Smooth muscle cell (in vitro differentiated cells): Measurements from ENCODE around the gene TMEM94. TPM values are rescaled to one million over a fixed set of nuclear protein-coding genes. Genes with fewer than 3 reads are reported as not detected.

Experiments used
- DNase-seq: peaks from one replicate; lab custom pipeline; 2025; ENCODE audit not compliant: unreplicated experiment; lab: John Stamatoyannopoulos, UW
- H2AFZ ChIP-seq: fragments of 200-600 bp; sonication (generic); 2 replicates; pipeline ENCODE4 v1.6.0; 2016; ENCODE audit warnings: antibody characterized with exemption, low read depth, mild to moderate bottlenecking
- H3F3A ChIP-seq: fragments of 200-600 bp; sonication (generic); 2 replicates; pipeline ENCODE4 v1.6.0; 2017; ENCODE audit warnings: antibody characterized with exemption, low read depth
- H3K27ac ChIP-seq: fragments of 200-600 bp; sonication (generic); 2 replicates; pipeline ENCODE4 v1.5.1; 2016; ENCODE audit warnings: low read depth, mild to moderate bottlenecking
- H3K27me3 ChIP-seq: fragments of 200-600 bp; sonication (generic); 2 replicates; pipeline ENCODE4 v1.6.1; 2016; ENCODE audit warnings: low read depth, mild to moderate bottlenecking
- H3K36me3 ChIP-seq: fragments of 200-600 bp; sonication (generic); 2 replicates; pipeline ENCODE4 v1.5.1; 2016; ENCODE audit warnings: low read depth
- H3K4me1 ChIP-seq: fragments of 200-600 bp; sonication (generic); 2 replicates; pipeline ENCODE4 v1.5.1; 2016; ENCODE audit warnings: low read depth
- H3K4me2 ChIP-seq: fragments of 200-600 bp; sonication (generic); 2 replicates; pipeline ENCODE4 v1.6.0; 2016; ENCODE audit warnings: mild to moderate bottlenecking
- H3K4me3 ChIP-seq: fragments of 200-600 bp; sonication (generic); 2 replicates; pipeline ENCODE4 v1.5.1; 2016; ENCODE audit warnings: mild to moderate bottlenecking
- H3K79me2 ChIP-seq: fragments of 200-600 bp; sonication (generic); 2 replicates; pipeline ENCODE4 v1.6.0; 2016; ENCODE audit warnings: low read depth, mild to moderate bottlenecking
- H3K9ac ChIP-seq: fragments of 200-600 bp; sonication (generic); 2 replicates; pipeline ENCODE4 v1.6.0; 2016; ENCODE audit warnings: low read depth
- H3K9me3 ChIP-seq: fragments of 200-600 bp; sonication (generic); replicated peaks from 2 replicates; pipeline ENCODE4 v1.5.1; 2016; ENCODE audit warnings: low read depth
- H4K20me1 ChIP-seq: fragments of 200-600 bp; sonication (generic); 2 replicates; pipeline ENCODE4 v1.6.0; 2016; ENCODE audit warnings: low read depth
- CTCF ChIP-seq: fragments of 200-600 bp; sonication (generic); IDR thresholded peaks from 2 replicates; pipeline ENCODE4 v1.5.1; 2017; ENCODE audit warnings: borderline replicate concordance, mild to moderate bottlenecking, antibody characterized with exemption; ENCODE audit not compliant: insufficient read depth, poor library complexity, severe bottlenecking
- WGBS: methylation state at CpG from one replicate; pipeline ENCODE4 v1.1.7; 2016; ENCODE audit warnings: low lambda C conversion rate; 5-methylcytosine and 5-hydroxymethylcytosine counted together
- polyA plus RNA-seq: library from polyadenylated mRNA; unstranded; fragments of >200 nt; fragmentation: Nextera tagmentation; extraction: Ambion mirVana; gene quantifications from 2 replicates; pipeline ENCODE4 v1.2.1, GENCODE V29; 2016
- total RNA-seq: library from RNA; depleted of rRNA; stranded (reverse); fragments of >200 nt; gene quantifications from 2 replicates; pipeline ENCODE4 v1.2.3, GENCODE V29; 2014

TMEM94 gene
- total and polyA plus RNA-seq, 2 experiments from 2014 or later, result 26.3 to 35.9 TPM

DNA sequence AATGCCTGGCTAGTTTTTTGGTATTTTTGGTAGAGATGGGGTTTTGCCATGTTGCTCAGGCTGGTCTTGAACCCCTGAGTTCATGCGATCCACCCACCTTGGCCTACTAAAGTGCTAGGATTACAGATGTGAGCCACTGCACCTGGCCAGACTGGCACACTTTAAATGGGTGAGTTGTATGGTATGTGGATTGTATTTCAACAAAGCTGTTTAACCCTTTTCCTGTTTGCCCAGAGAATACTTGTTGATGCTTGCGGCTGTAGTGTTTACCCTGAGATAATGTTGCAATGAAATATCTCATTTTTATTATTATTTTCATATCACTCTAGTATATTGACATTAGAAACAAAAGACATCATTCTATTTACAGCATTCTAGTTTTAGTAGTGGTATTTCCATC is 17.1 kb upstream of the TMEM94 start:
- 98% methylated on average over 2 of the region's 2 CpGs for WGBS
- H3F3A ChIP-seq, result no peaks in the 10 kb centered on the region
- H3K9me3 ChIP-seq, result no peaks in the 10 kb centered on the region
- H3K27me3 ChIP-seq, result no peaks in the 10 kb centered on the region
- no peak for TF ChIP-seq CTCF
- DNase-seq, result no peak
- H3K79me2 ChIP-seq, result no peaks in the 10 kb centered on the region
- no peaks in the 10 kb centered on the region for H4K20me1 ChIP-seq
- H3K4me2 ChIP-seq, result no peak overlapping the region
- no peak overlapping the region for H3K27ac ChIP-seq
- H3K4me3 ChIP-seq, result no peak overlapping the region
- no peak overlapping the region for H2AFZ ChIP-seq
- no peaks in the 10 kb centered on the region for H3K4me1 ChIP-seq
- no peak overlapping the region for H3K9ac ChIP-seq
- H3K36me3 ChIP-seq, result no peaks in the 10 kb centered on the region

GRCh38 chr17:75440738-75441448 is 15.5 kb upstream of the TMEM94 start:
- H3K4me2 ChIP-seq, result no peak overlapping the region
- no peaks in the 10 kb centered on the region for H3K79me2 ChIP-seq
- H3K27me3 ChIP-seq, result no peaks in the 10 kb centered on the region
- no peak overlapping the region for H3K9ac ChIP-seq
- no peak for DNase-seq
- no peak overlapping the region for H3K4me3 ChIP-seq
- no peaks in the 10 kb centered on the region for H3K36me3 ChIP-seq
- TF ChIP-seq CTCF, result no peak
- no peaks in the 10 kb centered on the region for H3K9me3 ChIP-seq
- H4K20me1 ChIP-seq, result no peaks in the 10 kb centered on the region
- WGBS, result 87% methylated on average over 10 of the region's 10 CpGs
- no peak overlapping the region for H3K27ac ChIP-seq
- no peaks in the 10 kb centered on the region for H3F3A ChIP-seq
- no peaks in the 10 kb centered on the region for H3K4me1 ChIP-seq
- H2AFZ ChIP-seq, result peak overlapping the region; percentile 30

- Histone ChIP-seq H4K20me1 (no peaks in the 10 kb centered on the region), H3K36me3 (no peaks in the 10 kb centered on the region), H2AFZ (no peak overlapping the region), H3K4me3 (no peak overlapping the region), H3K4me1 (no peaks in the 10 kb centered on the region), H3F3A (no peaks in the 10 kb centered on the region), H3K79me2 (no peaks in the 10 kb centered on the region), H3K4me2 (no peak overlapping the region), H3K27ac (no peak overlapping the region), H3K27me3 (no peaks in the 10 kb centered on the region), H3K9me3 (no peaks in the 10 kb centered on the region), H3K9ac (no peak overlapping the region)
- TF ChIP-seq CTCF, result no peak
- no peak for DNase-seq
- WGBS, result 67% methylated on average over 4 of the region's 4 CpGs
Measured at GRCh38 chr17:75442168-75443103, 14.0 kb upstream of the TMEM94 start.
